ENCODE measurements around the gene GTF3A. TPM values are rescaled to one million over a fixed set of nuclear protein-coding genes. Genes with fewer than 3 reads are reported as not detected.

GTF3A gene
- total RNA-seq, 2 experiments from 2014 or later, result 217 to 218 TPM

DNA sequence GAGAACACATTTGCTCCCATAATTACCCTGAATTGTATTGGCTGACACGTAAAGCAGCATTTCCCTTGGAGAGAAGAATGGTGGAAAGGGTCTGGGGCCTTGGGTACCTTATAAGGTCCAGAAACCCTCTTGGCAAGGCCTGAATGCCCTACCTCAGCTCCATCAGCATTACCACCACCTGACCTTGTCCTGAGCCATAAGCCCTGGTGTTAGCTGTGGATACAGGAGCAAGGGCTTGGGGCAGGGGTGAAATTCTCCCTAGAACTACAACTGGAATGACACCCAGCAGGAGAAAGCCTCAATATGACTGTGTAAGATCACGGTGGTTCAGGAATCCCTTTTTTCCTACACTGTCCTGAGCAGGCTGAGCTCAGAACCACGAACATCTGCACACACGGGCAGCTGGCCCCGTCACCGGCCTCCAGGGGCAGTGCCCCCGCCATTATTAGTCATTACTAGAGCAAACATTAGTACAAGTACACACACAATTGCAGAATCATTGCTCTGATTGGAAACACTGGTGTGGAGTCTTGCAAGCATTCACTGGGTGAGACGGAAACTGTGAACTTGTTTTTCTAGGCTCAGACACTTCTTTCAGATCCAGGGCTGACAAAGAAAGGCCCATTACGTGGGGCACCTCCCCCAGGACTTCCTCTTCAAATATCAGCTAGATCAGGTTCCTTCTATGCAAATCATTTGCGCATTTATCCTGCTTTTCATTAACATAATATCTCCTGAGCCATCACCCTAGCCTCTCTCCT is 52.7 kb downstream of the GTF3A start:
- intact Hi-C loops (cut with micrococcal nuclease), result no loop called here
- Mint-ChIP-seq H3K27ac (no peak overlapping the region), H3K36me3 (no peaks in the 10 kb centered on the region), H3K4me1 (ENCODE audit: low read depth) (peaks cover 10% of the 10 kb centered on the region), H3K4me3 (no peak overlapping the region), H3K27me3 (no peaks in the 10 kb centered on the region), H3K9me3 (peaks cover 5% of the 10 kb centered on the region)
- peak; percentile 30 for DNase-seq
- ChIA-PET POLR2A (no interaction called here), CTCF (interaction anchor here (2.1 kb wide), 1 partner anchor 349 kb away, joined by 10 read pairs; no protein-coding TSS in a partner anchor)

DNA sequence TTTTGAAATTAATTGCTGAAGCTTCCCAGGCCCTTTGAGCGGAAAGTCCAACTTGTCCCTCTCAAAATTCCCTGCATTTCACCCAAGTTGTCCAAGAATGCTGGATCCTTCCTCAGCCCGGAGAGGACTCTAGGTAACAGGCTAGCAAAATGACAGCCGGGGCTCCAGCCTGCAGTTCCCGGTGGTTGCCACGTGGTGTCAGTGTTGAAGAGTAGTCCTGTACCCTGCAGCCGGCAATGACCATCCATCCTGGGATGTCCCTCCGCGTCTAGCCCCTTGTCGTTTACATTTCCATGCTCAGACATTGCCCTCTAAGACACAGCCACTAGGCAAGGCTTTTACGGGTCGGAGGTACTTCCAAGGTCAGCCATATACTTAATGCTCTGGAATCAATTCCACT is 57.3 kb downstream of the GTF3A start:
- peak; percentile 54 for DNase-seq
- ChIA-PET POLR2A (no interaction called here), CTCF (interaction anchor here (0.7 kb wide), 1 partner anchor 12 kb away, joined by 3 read pairs; no protein-coding TSS in a partner anchor)
- H3K4me1 Mint-ChIP-seq (ENCODE audit: low read depth), result peaks cover 12% of the 10 kb centered on the region
- no peak overlapping the region for H3K4me3 Mint-ChIP-seq
- H3K36me3 Mint-ChIP-seq, result peaks cover 1% of the 10 kb centered on the region
- peaks cover 3% of the 10 kb centered on the region for H3K27me3 Mint-ChIP-seq
- peaks cover 6% of the 10 kb centered on the region for H3K9me3 Mint-ChIP-seq
- no peak overlapping the region for H3K27ac Mint-ChIP-seq
- intact Hi-C loops (cut with micrococcal nuclease), result loop anchor here (2.0 kb wide), 1 partner anchor 345 kb away; no protein-coding TSS in a partner anchor

DNA sequence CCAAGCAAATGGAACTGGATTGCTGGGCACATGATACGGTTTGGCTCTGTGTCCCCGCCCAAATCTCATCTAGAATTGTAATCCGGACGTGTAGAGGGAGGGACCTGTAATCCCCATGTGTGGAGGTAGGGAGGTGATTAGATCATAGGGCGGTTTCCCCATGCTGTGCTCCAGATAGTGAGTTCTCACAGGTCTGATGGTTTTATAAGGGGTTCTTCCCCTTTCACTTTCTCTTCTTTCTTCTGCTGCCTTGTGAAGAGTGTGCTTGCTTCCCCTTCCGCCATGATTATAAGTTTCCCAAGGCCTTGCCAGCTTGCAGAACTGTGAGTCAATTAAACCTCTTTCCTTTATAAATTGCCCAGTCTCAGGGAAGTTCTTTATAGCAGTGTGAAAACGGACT is 58.6 kb downstream of the GTF3A start:
- peaks cover 1% of the 10 kb centered on the region for H3K36me3 Mint-ChIP-seq
- peaks cover 3% of the 10 kb centered on the region for H3K27me3 Mint-ChIP-seq
- H3K27ac Mint-ChIP-seq, result no peak overlapping the region
- intact Hi-C loops (cut with micrococcal nuclease), result loop anchor here (2.0 kb wide), 1 partner anchor 344 kb away; no protein-coding TSS in a partner anchor
- DNase-seq, result no peak
- ChIA-PET POLR2A (no interaction called here), CTCF (no interaction called here)
- no peak overlapping the region for H3K4me3 Mint-ChIP-seq
- H3K4me1 Mint-ChIP-seq (ENCODE audit: low read depth), result peaks cover 1% of the 10 kb centered on the region
- peaks cover 6% of the 10 kb centered on the region for H3K9me3 Mint-ChIP-seq

DNA sequence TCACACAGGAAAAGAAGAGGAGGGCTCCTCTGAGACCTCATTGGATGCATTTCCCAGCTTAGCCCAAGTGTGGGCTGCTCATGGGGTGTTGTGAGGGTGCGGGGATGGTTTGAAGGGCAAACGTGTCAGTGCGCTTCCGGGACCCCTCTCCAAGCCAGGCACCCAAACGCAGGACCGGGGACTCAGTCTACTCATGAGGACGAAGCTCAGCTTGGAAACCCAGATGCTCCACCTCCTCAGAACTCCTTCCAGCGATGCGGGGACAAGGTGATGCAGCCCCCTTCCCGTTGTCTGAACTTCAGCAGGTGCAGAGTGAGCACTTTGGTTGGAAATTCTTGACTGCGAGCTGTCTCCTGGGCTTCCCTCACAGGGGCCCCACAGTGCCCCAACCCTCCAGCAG is 59.0 kb downstream of the GTF3A start:
- intact Hi-C loops (cut with micrococcal nuclease), result loop anchor here (2.0 kb wide), 1 partner anchor 343 kb away; no protein-coding TSS in a partner anchor
- no peak overlapping the region for H3K4me3 Mint-ChIP-seq

More for the DNA sequence above, 59.0 kb downstream of the GTF3A start:
- POLR2A ChIA-PET, result no interaction called here
- Mint-ChIP-seq H3K27me3 (peaks cover 3% of the 10 kb centered on the region), H3K36me3 (peaks cover 1% of the 10 kb centered on the region), H3K27ac (no peak overlapping the region), H3K4me1 (ENCODE audit: low read depth) (peaks cover 1% of the 10 kb centered on the region), H3K9me3 (peaks cover 6% of the 10 kb centered on the region)
- no peak for DNase-seq
- CTCF ChIA-PET, result no interaction called here

Other genes with a start within 250 kb of the GTF3A start
- gene RPL21, start 173.1 kb upstream of the GTF3A start, total RNA-seq, result 1,000 to 10,000 TPM; 1,539 to 1,545 TPM
- 1 to 10 TPM; 4.8 to 6.8 TPM for gene RASL11A, start 153.8 kb upstream of the GTF3A start, total RNA-seq
- gene MTIF3, start 25.9 kb downstream of the GTF3A start, total RNA-seq, result 10 to 100 TPM; 35.7 to 37.3 TPM
- gene LNX2, start 195.9 kb downstream of the GTF3A start, total RNA-seq, result 1 to 10 TPM; 5.0 to 5.4 TPM
- gene POLR1D, start 197.3 kb downstream of the GTF3A start, total RNA-seq, result 100 to 1,000 TPM; 114 to 118 TPM